ENCODE data around the gene LRRC15.

DNA sequence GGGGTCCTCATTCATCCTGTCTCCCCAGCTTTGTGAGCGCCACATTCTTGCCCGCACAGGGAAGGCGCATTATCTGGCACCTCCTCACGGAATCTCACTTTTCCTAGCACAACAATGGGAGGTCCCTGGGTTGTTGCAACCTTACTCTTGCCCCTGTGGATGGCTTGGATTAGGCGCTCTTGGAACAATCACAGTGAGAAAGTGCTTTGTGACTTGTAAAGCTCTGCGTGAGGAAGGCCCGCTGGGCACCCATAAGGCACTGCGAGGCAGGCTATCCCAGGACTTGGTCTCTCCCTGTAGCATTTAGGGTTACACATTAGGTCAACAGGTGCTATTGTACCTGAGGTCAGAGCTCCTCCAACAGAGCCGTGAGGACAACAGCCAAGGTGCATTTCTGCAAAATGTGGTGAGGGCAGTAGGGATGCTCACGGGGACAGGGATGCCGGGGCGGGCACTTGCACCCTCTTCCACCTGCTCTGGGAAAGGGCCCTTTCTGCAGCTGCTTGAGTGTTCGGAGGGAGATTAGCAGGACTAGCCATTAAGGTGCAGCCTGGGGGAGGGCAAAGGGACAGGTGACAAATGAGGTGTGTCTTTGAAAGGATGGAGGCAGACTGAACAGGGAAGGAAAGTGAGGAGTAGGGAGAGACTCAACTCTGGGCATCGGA is 13.9 kb upstream of the LRRC15 start:
- TF ChIP-seq, protein P1, sequence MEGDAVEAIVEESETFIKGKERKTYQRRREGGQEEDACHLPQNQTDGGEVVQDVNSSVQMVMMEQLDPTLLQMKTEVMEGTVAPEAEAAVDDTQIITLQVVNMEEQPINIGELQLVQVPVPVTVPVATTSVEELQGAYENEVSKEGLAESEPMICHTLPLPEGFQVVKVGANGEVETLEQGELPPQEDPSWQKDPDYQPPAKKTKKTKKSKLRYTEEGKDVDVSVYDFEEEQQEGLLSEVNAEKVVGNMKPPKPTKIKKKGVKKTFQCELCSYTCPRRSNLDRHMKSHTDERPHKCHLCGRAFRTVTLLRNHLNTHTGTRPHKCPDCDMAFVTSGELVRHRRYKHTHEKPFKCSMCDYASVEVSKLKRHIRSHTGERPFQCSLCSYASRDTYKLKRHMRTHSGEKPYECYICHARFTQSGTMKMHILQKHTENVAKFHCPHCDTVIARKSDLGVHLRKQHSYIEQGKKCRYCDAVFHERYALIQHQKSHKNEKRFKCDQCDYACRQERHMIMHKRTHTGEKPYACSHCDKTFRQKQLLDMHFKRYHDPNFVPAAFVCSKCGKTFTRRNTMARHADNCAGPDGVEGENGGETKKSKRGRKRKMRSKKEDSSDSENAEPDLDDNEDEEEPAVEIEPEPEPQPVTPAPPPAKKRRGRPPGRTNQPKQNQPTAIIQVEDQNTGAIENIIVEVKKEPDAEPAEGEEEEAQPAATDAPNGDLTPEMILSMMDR (IDR thresholded peaks at IDR 0.05; ENCODE audit: low read depth, low read length, poor library complexity, severe bottlenecking), result no peak
- no peak for TF ChIP-seq EZH2phosphoT487 (IDR thresholded peaks at IDR 0.05; ENCODE audit: borderline replicate concordance, low read length)

All from DOHH2 (cell line).